Measurements from ENCODE around the gene NMRK1.

Gene NMRK1

DNA sequence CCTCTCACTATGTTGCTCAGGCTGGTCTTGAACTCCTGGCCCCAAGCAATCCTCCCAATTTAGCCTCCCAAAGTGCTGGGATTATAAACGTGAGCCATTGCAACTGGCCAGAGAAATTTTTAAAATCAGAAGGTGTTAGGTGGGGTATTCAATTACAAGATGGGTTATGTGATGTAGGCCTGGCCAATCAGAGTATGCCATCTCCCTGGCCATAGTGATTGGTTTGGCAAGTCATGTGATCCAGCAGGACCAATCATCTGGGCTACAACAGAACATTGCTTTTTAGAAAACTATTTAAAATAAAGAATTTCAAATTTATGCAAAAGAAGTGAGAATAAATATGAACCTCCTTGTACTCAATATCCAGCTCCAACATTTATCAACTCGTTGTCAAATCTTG is 22.4 kb downstream of the NMRK1 start:
- TF ChIP-seq JUND (IDR thresholded peaks at IDR 0.05; ENCODE audit: low read depth): no peak
- DNase-seq (ENCODE audit: low read depth in 1 of 2, low spot score in 1 of 2): no peak
- in situ Hi-C loops (cut with HindIII; ENCODE audit: low pct_unique_long_range_greater_than_20kb, low sequenced_read_pairs): no loop called here

DNA sequence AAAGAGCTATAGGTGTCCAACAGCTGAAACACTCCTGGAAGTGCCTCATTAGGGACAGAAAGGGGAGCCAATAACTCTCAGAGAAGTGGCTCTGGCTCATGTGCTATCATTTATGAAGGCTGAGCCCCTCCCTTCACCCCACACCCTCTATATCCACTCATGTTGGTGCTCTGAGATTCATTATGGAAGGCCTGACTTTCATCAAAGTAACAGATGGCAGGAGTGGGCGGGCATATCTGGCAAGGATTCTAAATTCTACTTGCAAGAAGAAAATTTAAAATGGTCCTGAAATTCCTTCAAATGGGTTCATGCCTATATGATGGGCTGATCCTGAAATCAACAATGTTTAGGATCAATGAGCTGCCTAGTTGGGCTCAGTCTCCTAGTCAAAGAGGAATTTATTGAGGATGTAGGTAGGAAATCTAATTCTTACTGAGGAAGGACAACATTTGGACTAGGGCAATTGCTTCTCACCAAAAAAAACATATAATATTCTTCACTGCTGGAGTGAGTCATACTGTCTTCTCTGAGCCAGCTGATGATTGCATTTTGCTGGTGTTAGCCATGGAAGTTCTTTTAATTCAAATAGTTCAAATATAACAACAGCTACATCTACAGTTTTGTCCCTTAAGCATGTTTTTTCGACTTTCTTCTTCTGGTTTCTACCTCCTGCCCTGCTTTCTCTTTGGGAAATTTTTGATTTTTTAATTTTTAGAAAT is 23.5 kb downstream of the NMRK1 start:
- in situ Hi-C loops (cut with HindIII; ENCODE audit: low pct_unique_long_range_greater_than_20kb, low sequenced_read_pairs): no loop called here

DNA sequence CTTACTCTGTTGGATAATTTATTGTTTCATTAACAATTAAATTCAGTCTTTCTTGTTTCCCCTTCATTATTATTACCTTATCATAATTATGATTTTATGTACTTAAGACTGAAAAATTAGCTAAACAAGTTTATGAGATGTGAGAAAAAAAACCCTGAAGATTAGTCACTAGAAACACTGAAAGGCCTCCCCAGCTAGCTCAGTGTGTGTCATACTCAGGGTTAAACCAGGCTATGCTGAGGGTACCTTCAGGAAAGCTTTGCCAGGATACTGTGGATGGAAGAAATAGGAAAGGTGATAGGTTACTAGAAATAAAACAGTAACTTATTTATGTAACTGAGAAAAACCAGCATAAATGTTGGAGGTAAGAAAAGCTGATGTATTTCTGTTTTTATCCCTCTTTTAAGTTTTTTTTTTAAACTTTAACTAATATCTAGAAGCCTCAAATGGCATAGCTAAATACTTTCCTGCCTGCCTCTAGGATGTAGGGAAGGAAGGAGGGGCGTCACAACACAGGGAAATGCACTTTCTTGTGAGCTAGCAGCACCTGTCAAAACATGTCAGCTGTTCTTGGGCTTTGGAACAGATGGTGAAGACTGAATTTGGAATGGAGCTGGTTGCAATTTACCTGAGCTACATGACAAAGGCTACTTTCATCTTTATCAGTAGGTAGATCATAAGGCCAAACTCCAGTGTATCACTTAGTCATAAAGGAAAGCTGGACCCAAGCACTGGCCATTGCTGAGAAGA is 24.2 kb downstream of the NMRK1 start:
- DNase-seq (ENCODE audit: low read depth in 1 of 2, low spot score in 1 of 2): no peak
- in situ Hi-C loops (cut with HindIII; ENCODE audit: low pct_unique_long_range_greater_than_20kb, low sequenced_read_pairs): no loop called here
- TF ChIP-seq JUND (IDR thresholded peaks at IDR 0.05; ENCODE audit: low read depth): no peak

More for the DNA sequence above, 23.5 kb downstream of the NMRK1 start:
- TF ChIP-seq JUND (IDR thresholded peaks at IDR 0.05; ENCODE audit: low read depth): no peak
- no peak for DNase-seq (ENCODE audit: low read depth in 1 of 2, low spot score in 1 of 2)

GRCh38 chr9:75061169-75061568 is 26.8 kb downstream of the NMRK1 start:
- DNase-seq (ENCODE audit: low read depth in 1 of 2, low spot score in 1 of 2): no peak
- no peak for TF ChIP-seq JUND (IDR thresholded peaks at IDR 0.05; ENCODE audit: low read depth)
- in situ Hi-C loops (cut with HindIII; ENCODE audit: low pct_unique_long_range_greater_than_20kb, low sequenced_read_pairs): no loop called here

DNA sequence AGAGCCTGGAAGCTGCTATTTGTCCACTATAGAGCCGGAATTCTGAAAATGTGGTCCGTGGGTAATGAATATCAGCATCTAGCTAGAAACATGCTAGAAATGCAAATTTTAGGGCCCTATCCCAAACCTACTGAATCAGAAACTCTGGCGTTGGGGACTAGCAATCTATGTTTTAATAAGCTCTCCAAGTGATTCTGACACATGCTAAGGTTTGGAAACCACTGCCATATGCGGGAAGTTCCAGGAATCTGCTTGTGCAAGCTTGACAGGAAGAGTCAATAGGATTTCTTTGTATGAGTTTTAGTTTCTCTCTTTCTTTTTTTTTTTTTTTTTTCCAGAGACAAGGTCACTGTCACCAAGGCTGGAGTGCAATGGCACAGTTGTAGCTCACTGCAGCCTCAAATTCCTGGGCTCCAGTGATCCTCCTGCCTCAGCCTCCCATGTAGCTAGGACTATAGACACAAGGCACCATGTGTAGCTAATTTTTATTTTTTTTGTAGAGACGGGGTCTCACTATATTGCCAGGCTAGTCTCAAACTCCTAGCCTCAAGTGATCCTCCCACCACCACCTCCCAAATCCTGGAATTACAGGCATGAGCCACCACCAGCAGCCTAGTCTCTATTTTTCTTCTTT is 33.5 kb downstream of the NMRK1 start:
- in situ Hi-C loops (cut with HindIII; ENCODE audit: low pct_unique_long_range_greater_than_20kb, low sequenced_read_pairs): no loop called here
- no peak for DNase-seq (ENCODE audit: low read depth in 1 of 2, low spot score in 1 of 2)

DNA sequence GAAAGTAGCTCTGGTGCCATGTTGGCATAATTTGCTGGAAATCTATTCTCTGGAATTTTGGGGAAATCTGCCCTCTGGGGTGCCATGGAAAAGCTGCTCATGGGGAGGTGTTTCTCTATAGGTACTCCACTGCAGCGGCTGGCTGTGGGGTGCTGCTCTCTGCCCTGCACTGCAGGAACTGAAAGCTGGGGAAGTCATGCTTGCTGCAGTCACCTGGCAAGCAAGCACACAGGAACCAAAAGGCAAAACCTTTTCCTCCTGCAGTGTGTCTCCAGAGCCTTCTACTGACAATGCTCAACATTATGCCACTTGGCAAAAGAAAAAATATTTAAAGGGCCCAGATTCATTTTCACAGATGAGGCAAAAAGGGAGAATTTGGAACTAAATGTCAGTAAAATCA is 34.1 kb downstream of the NMRK1 start:
- in situ Hi-C loops (cut with HindIII; ENCODE audit: low pct_unique_long_range_greater_than_20kb, low sequenced_read_pairs): no loop called here
- no peak for DNase-seq (ENCODE audit: low read depth in 1 of 2, low spot score in 1 of 2)
- no peak for TF ChIP-seq JUND (IDR thresholded peaks at IDR 0.05; ENCODE audit: low read depth)

More for the DNA sequence above, 33.5 kb downstream of the NMRK1 start:
- TF ChIP-seq JUND (IDR thresholded peaks at IDR 0.05; ENCODE audit: low read depth): no peak

DNA sequence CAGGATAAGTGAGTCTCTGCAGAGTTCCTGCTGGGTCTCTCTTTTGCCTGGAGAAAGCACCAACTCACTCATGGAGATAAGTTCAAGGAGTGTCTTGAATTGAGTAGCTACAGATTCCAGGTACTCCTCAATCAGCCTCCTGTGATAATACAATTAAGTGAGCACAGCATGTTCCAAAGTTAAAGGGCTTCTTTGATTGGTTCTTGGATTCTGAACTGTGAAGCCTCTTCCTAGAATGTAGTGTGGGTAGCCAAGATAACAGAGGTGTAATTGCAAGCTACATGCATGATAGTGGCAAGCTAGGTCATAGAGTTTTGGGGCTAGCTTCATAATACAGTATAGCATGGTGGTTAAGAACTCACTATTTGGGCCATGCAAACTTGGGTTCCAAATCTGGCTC is 36.7 kb downstream of the NMRK1 start:
- in situ Hi-C loops (cut with HindIII; ENCODE audit: low pct_unique_long_range_greater_than_20kb, low sequenced_read_pairs): no loop called here
- no peak for TF ChIP-seq JUND (IDR thresholded peaks at IDR 0.05; ENCODE audit: low read depth)
- no peak for DNase-seq (ENCODE audit: low read depth in 1 of 2, low spot score in 1 of 2)

DNA sequence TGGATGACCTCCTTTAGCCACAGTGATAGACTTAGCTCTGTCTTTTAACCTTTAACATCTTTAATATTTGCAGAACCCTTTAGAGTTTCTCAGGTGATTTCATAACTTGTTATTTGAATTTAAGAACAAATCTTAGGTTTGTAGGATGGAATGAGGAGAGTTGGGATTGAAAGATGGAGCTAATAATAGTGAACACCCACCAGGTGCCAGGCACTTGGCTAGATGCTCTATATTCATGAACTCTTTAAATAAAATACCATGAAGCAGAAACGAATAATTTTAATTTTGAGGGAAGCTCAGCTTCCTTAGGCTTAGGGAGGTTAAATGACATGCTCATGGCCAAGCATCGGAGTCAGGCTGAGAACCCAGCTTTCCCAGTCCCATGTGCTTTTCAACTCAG is 40.4 kb downstream of the NMRK1 start:
- in situ Hi-C loops (cut with HindIII; ENCODE audit: low pct_unique_long_range_greater_than_20kb, low sequenced_read_pairs): no loop called here
- TF ChIP-seq JUND (IDR thresholded peaks at IDR 0.05; ENCODE audit: low read depth): no peak
- DNase-seq (ENCODE audit: low read depth in 1 of 2, low spot score in 1 of 2): no peak

DNA sequence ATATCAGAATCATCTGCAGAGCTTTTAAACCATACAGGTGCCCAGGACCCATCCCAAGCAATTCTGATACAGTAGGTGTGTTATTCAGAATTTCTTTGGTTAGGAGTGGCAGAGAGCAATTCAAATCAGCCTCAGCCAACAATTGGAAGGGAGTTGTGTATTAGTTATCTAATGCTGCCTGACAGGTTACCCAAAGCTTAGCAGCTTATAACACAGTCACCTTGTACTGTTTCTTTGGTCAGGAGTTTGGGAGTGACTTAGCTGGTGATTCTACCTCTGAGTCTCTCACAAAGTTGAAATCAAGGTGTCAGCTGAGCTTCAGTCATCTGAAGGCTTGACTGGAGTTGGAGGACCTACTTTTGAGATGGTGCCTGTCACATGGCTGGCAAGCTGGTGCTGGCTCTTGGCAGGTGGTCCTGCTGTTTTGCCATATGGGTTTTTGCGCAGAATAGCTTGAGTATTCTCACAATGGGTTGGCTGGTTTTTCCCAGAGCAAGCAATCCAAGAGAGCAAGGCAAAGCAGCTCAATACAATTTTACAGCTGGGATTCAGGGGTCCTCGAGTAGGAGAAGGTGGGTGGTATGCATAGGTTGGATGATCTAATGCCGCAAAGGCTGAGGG is 41.1 kb downstream of the NMRK1 start:
- TF ChIP-seq JUND (IDR thresholded peaks at IDR 0.05; ENCODE audit: low read depth): no peak
- in situ Hi-C loops (cut with HindIII; ENCODE audit: low pct_unique_long_range_greater_than_20kb, low sequenced_read_pairs): no loop called here
- no peak for DNase-seq (ENCODE audit: low read depth in 1 of 2, low spot score in 1 of 2)

DNA sequence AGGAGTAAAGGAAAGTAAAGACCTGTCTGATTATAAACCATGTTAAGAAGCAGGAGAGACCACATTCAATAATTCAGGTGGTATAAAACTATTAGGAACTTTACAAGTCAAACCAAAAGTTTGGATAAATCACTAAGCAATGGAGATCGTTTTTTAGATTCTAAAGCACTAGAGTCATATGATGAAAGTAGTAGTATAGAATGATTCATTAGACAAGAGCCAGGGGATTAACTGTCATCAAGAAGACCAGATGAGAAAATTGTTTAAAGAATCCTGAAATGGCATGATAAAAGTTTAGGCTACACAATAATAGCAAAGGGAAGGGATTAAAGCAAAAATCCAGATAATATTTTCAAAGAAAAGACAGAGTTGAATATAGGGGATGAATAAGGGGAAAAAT is 46.9 kb downstream of the NMRK1 start:
- no peak for TF ChIP-seq JUND (IDR thresholded peaks at IDR 0.05; ENCODE audit: low read depth)
- in situ Hi-C loops (cut with HindIII; ENCODE audit: low pct_unique_long_range_greater_than_20kb, low sequenced_read_pairs): no loop called here
- DNase-seq (ENCODE audit: low read depth in 1 of 2, low spot score in 1 of 2): no peak

GRCh38 chr9:75039801-75040200 is 48.2 kb downstream of the NMRK1 start:
- in situ Hi-C loops (cut with HindIII; ENCODE audit: low pct_unique_long_range_greater_than_20kb, low sequenced_read_pairs): no loop called here
- DNase-seq (ENCODE audit: low read depth in 1 of 2, low spot score in 1 of 2): no peak

DNA sequence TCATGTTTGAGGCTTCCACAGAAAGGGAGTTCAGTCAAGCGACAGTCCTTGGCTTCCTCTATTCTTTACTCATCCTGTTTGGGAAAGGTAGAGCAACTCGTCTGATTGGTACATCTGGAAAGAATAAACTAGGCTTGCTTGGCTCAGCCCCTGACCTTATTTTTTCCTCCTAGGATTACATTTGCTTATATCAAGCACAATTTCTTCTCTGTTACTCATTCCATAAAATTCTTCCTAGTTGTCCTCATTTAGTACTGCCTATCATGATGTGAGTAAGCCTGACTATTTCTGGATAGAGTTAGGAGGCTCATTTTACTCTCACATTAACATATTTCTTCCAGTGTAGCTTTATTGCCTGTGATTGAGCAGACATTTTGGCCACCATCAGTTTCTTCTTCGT is 48.9 kb downstream of the NMRK1 start:
- TF ChIP-seq JUND (IDR thresholded peaks at IDR 0.05; ENCODE audit: low read depth): no peak
- no peak for DNase-seq (ENCODE audit: low read depth in 1 of 2, low spot score in 1 of 2)

More at GRCh38 chr9:75039801-75040200, 48.2 kb downstream of the NMRK1 start:
- no peak for TF ChIP-seq JUND (IDR thresholded peaks at IDR 0.05; ENCODE audit: low read depth)

DNA sequence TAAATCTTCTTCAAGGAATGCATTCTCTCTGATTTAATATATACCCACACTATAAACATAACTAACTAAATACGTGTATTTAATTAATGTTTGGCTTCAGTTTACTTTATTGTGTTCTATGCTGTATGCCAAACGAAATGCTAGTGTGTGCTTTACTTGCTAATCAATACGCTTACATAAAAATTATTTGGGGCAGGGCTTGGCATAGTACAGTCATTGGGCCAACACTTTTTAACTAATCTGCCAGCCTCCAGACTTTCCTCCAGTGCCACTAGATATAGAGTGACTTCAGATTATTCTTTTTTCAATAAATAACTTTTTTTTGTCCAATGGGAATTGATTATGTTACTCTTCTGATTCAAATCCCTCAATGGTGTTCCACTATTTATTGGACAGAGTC is 51.2 kb downstream of the NMRK1 start:
- in situ Hi-C loops (cut with HindIII; ENCODE audit: low pct_unique_long_range_greater_than_20kb, low sequenced_read_pairs): no loop called here
- no peak for DNase-seq (ENCODE audit: low read depth in 1 of 2, low spot score in 1 of 2)
- TF ChIP-seq JUND (IDR thresholded peaks at IDR 0.05; ENCODE audit: low read depth): no peak

More for the DNA sequence above, 48.9 kb downstream of the NMRK1 start:
- in situ Hi-C loops (cut with HindIII; ENCODE audit: low pct_unique_long_range_greater_than_20kb, low sequenced_read_pairs): no loop called here

Measured in T47D (cell line).